Mesangial cell (primary cell): ENCODE results near the gene UBR4. TPM values are rescaled to one million over a fixed set of nuclear protein-coding genes. Genes with fewer than 3 reads are reported as not detected.

Experiments used
- total RNA-seq: library from RNA; depleted of rRNA; stranded (reverse); fragments of >200 nt; gene quantifications from 2 replicates; pipeline ENCODE4 v1.2.3, GENCODE V29; 2015

Gene UBR4
- total RNA-seq, result 95.3 and 115 TPM in 2 replicates

GRCh38 chr1:19209990-19210771 is at the start of gene UBR4:
TSS of gene UBR4 (minus strand) at chr1:19210266. CDS start at chr1:19210248, 18 bp downstream.

GRCh38 chr1:19251305-19252196 is 41.5 kb upstream of the UBR4 start, which contains the start of the genes EMC1 and MRTO4:
TSS of gene EMC1 (minus strand) at chr1:19251524. CDS start at chr1:19251509, 15 bp downstream.
TSS of gene MRTO4 (plus strand) at chr1:19251805. CDS start at chr1:19251836, 31 bp downstream.

Other genes starting within 250 kb of the UBR4 start
- gene EMC1, start 41.3 kb upstream of the UBR4 start, total RNA-seq, result 61.4 and 96.3 TPM in 2 replicates
- 25.9 and 63.7 TPM in 2 replicates for gene MRTO4, start 41.5 kb upstream of the UBR4 start, total RNA-seq
- 0.51 and 0.65 TPM in 2 replicates for gene AKR7A3, start 78.5 kb upstream of the UBR4 start, total RNA-seq
- 102 and 116 TPM in 2 replicates for gene AKR7A2, start 101.9 kb upstream of the UBR4 start, total RNA-seq
- 25.6 and 36.8 TPM in 2 replicates for gene SLC66A1, start 102.1 kb upstream of the UBR4 start, total RNA-seq